NCI-H446 (cell line): ENCODE data around the gene TCEA2.

Experiments used
- DNase-seq, 2 experiments: peaks; one replicate each; lab custom pipeline; 2025; lab: John Stamatoyannopoulos, UW

Gene TCEA2

GRCh38 chr20:64065062-64065973 is 2.3 kb downstream of the TCEA2 start:
- no peak for DNase-seq

GRCh38 chr20:64065974-64066343 is 3.0 kb downstream of the TCEA2 start:
- DNase-seq = no peak

- no peak for DNase-seq
Observed at GRCh38 chr20:64067005-64067632, 4.1 kb downstream of the TCEA2 start.

GRCh38 chr20:64067733-64068307 is 4.8 kb downstream of the TCEA2 start:
- DNase-seq = no peak

- no peak for DNase-seq
Observed at GRCh38 chr20:64068386-64069208, 5.6 kb downstream of the TCEA2 start.

- DNase-seq = no peak
Observed at GRCh38 chr20:64069209-64069613, 6.2 kb downstream of the TCEA2 start.

- peak in 1 of 2 experiments; percentile 28 for DNase-seq
Observed at GRCh38 chr20:64069614-64070243, 6.7 kb downstream of the TCEA2 start.

GRCh38 chr20:64070244-64070993 is 7.4 kb downstream of the TCEA2 start:
- DNase-seq = no peak

GRCh38 chr20:64071341-64072332 is 8.6 kb downstream of the TCEA2 start:
- no peak for DNase-seq

GRCh38 chr20:64072498-64073063 is 9.6 kb downstream of the TCEA2 start:
- no peak for DNase-seq

- no peak for DNase-seq
Observed at GRCh38 chr20:64073476-64074183, 10.6 kb downstream of the TCEA2 start.

GRCh38 chr20:64074184-64074789 is 11.3 kb downstream of the TCEA2 start:
- no peak for DNase-seq

- DNase-seq = no peak
Observed at GRCh38 chr20:64074963-64075362, 12.0 kb downstream of the TCEA2 start.

- DNase-seq = no peak
Observed at GRCh38 chr20:64075556-64075955, 12.6 kb downstream of the TCEA2 start.

GRCh38 chr20:64076061-64076997 is 13.3 kb downstream of the TCEA2 start:
- DNase-seq = no peak

GRCh38 chr20:64077094-64077493 is 14.1 kb downstream of the TCEA2 start:
- no peak for DNase-seq

GRCh38 chr20:64077541-64077875 is 14.5 kb downstream of the TCEA2 start:
- DNase-seq = no peak
